Measurements from ENCODE around the gene RALGDS. TPM values are rescaled to one million over a fixed set of nuclear protein-coding genes. Genes with fewer than 3 reads are reported as not detected.
A peak's percentile ranks its signal among the peaks of the same experiment; 100 is the strongest.

Gene RALGDS
- total RNA-seq, 4 donors from 2014 or later = 44.8 to 53.0 (median 49.8) TPM

- peaks cover 0 to 92% (median 72%) of the 10 kb centered on the region in 3 donors for H3K4me1 ChIP-seq
- H3K4me3 ChIP-seq = no peak overlapping the region
- no peaks in the 10 kb centered on the region for H3K36me3 ChIP-seq
- no CpG with 5 or more reads among the region's 3 CpGs for WGBS, 2 donors (ENCODE audit: low coverage in 1 of 2)
- no peak for ATAC-seq
- H3K27me3 ChIP-seq = no peaks in the 10 kb centered on the region
- H3K9me3 ChIP-seq = no peaks in the 10 kb centered on the region
- TF ChIP-seq EP300 (IDR thresholded peaks at IDR 0.05) (no peak), POLR2A (IDR thresholded peaks at IDR 0.05) (no peak), POLR2AphosphoS5 (IDR thresholded peaks at IDR 0.05) (no peak)
- TF ChIP-seq, protein P1, sequence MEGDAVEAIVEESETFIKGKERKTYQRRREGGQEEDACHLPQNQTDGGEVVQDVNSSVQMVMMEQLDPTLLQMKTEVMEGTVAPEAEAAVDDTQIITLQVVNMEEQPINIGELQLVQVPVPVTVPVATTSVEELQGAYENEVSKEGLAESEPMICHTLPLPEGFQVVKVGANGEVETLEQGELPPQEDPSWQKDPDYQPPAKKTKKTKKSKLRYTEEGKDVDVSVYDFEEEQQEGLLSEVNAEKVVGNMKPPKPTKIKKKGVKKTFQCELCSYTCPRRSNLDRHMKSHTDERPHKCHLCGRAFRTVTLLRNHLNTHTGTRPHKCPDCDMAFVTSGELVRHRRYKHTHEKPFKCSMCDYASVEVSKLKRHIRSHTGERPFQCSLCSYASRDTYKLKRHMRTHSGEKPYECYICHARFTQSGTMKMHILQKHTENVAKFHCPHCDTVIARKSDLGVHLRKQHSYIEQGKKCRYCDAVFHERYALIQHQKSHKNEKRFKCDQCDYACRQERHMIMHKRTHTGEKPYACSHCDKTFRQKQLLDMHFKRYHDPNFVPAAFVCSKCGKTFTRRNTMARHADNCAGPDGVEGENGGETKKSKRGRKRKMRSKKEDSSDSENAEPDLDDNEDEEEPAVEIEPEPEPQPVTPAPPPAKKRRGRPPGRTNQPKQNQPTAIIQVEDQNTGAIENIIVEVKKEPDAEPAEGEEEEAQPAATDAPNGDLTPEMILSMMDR (IDR thresholded peaks at IDR 0.05) = no peak
- H3K27ac ChIP-seq = peak overlapping the region in 3 of 4 donors; percentile 91 to 94 (median 91)
Measured at GRCh38 chr9:133118179-133118520, 2.9 kb downstream of the RALGDS start.

GRCh38 chr9:133117271-133118178, 3.5 kb downstream of the RALGDS start:
- Histone ChIP-seq H3K4me1 (peaks cover 0 to 95% (median 78%) of the 10 kb centered on the region in 3 donors), H3K27me3 (no peaks in the 10 kb centered on the region), H3K27ac (peak overlapping the region in 2 of 4 donors; percentile 7 to 94), H3K9me3 (no peaks in the 10 kb centered on the region), H3K36me3 (no peaks in the 10 kb centered on the region), H3K4me3 (no peak overlapping the region)
- WGBS, 2 donors (ENCODE audit: low coverage in 1 of 2) = no CpG with 5 or more reads among the region's 18 CpGs
- ATAC-seq = no peak
- TF ChIP-seq, protein P1 (IDR thresholded peaks at IDR 0.05) = no peak
- TF ChIP-seq POLR2AphosphoS5 (IDR thresholded peaks at IDR 0.05) (no peak), POLR2A (IDR thresholded peaks at IDR 0.05) (no peak), EP300 (IDR thresholded peaks at IDR 0.05) (no peak)

GRCh38 chr9:133116346-133117231, 4.5 kb downstream of the RALGDS start:
- no CpG with 5 or more reads among the region's 20 CpGs for WGBS, 2 donors (ENCODE audit: low coverage in 1 of 2)
- Histone ChIP-seq H3K9me3 (no peaks in the 10 kb centered on the region), H3K4me1 (peaks cover 0 to 95% (median 78%) of the 10 kb centered on the region in 3 donors), H3K36me3 (peaks cover 0 to 6% of the 10 kb centered on the region in 2 donors), H3K27ac (peak overlapping the region in 2 of 4 donors; percentile 78 to 79), H3K4me3 (no peak overlapping the region), H3K27me3 (no peaks in the 10 kb centered on the region)
- ATAC-seq = no peak
- no peak for TF ChIP-seq POLR2AphosphoS5 (IDR thresholded peaks at IDR 0.05)
- TF ChIP-seq, protein P1 (IDR thresholded peaks at IDR 0.05) = no peak
- TF ChIP-seq EP300 (IDR thresholded peaks at IDR 0.05) = no peak

- TF ChIP-seq POLR2AphosphoS5 (IDR thresholded peaks at IDR 0.05) (no peak), EP300 (IDR thresholded peaks at IDR 0.05) (no peak), POLR2A (IDR thresholded peaks at IDR 0.05) (no peak)
- TF ChIP-seq, protein P1 (IDR thresholded peaks at IDR 0.05) = no peak
- no peak for ATAC-seq
- no peak overlapping the region for H3K4me3 ChIP-seq
- WGBS, 2 donors (ENCODE audit: low coverage in 1 of 2) = no CpG with 5 or more reads among the region's 32 CpGs
- H3K4me1 ChIP-seq = peaks cover 0 to 93% (median 78%) of the 10 kb centered on the region in 3 donors
- H3K9me3 ChIP-seq = no peaks in the 10 kb centered on the region
- H3K36me3 ChIP-seq = peaks cover 0 to 14% of the 10 kb centered on the region in 2 donors
- H3K27ac ChIP-seq = peak overlapping the region in 3 of 4 donors; percentile 77 to 79 (median 78)
- no peaks in the 10 kb centered on the region for H3K27me3 ChIP-seq
Measured at GRCh38 chr9:133115604-133116345, 5.3 kb downstream of the RALGDS start.

Data from gastroesophageal sphincter (tissue), 4 donors.